HEK293 (cell line): ENCODE results near the gene HGD.

ENCODE experiments used
- GFI1B ChIP-seq: fragments of 450-650 bp; formaldehyde crosslinking; IDR thresholded peaks from 2 replicates; pipeline ENCODE4 v1.5.1; 2016; ENCODE audit warnings: missing biosample characterization, missing genetic modification characterization
- GLI4 ChIP-seq: fragments of 450-650 bp; formaldehyde crosslinking; IDR thresholded peaks from 2 replicates; pipeline ENCODE4 v1.5.1; 2016; ENCODE audit warnings: missing biosample characterization, missing genetic modification characterization
- ZEB2 ChIP-seq: fragments of 450-650 bp; formaldehyde crosslinking; IDR thresholded peaks from 2 replicates; pipeline ENCODE4 v1.5.1; 2016; ENCODE audit warnings: missing biosample characterization, missing genetic modification characterization
- ZNF585B ChIP-seq: fragments of 450-650 bp; formaldehyde crosslinking; IDR thresholded peaks from 2 replicates; pipeline ENCODE4 v1.5.1; 2016; ENCODE audit warnings: missing biosample characterization, missing genetic modification characterization
- TF ChIP-seq, protein P1 (sequence below): fragments of 450-650 bp; formaldehyde crosslinking; IDR thresholded peaks from 2 replicates; pipeline ENCODE4 v1.5.1; 2016; ENCODE audit warnings: missing biosample characterization, missing genetic modification characterization
- TF ChIP-seq, protein P2 (sequence below): fragments of 450-650 bp; IDR thresholded peaks from 2 replicates; pipeline ENCODE4 v1.5.1; 2018; ENCODE audit warnings: missing biosample characterization, missing genetic modification characterization
- TF ChIP-seq, protein P3 (sequence below): fragments of 450-650 bp; formaldehyde crosslinking; IDR thresholded peaks from 2 replicates; pipeline ENCODE4 v1.5.1; 2016; ENCODE audit warnings: missing biosample characterization, missing genetic modification characterization, low read depth

DNA sequence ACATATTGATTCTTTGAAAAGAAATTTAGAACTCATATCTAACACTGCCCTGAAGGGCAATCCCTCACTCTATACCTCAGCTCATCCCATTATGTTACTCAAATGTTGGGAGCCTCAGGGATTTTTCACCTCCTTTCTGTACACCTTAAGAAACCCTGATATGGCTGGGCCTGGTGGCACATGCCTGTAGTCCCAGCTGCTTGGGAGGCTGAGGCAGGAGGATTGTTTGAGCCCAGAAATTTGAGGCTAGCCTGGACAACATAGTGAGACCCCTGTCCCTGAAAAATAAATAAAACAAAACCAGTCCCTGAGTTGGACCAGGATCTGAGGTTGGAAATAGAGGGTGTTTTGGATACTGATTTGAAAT is 58.3 kb downstream of the HGD start:
- TF ChIP-seq, protein P1, sequence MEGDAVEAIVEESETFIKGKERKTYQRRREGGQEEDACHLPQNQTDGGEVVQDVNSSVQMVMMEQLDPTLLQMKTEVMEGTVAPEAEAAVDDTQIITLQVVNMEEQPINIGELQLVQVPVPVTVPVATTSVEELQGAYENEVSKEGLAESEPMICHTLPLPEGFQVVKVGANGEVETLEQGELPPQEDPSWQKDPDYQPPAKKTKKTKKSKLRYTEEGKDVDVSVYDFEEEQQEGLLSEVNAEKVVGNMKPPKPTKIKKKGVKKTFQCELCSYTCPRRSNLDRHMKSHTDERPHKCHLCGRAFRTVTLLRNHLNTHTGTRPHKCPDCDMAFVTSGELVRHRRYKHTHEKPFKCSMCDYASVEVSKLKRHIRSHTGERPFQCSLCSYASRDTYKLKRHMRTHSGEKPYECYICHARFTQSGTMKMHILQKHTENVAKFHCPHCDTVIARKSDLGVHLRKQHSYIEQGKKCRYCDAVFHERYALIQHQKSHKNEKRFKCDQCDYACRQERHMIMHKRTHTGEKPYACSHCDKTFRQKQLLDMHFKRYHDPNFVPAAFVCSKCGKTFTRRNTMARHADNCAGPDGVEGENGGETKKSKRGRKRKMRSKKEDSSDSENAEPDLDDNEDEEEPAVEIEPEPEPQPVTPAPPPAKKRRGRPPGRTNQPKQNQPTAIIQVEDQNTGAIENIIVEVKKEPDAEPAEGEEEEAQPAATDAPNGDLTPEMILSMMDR = no peak
- TF ChIP-seq, protein P2, sequence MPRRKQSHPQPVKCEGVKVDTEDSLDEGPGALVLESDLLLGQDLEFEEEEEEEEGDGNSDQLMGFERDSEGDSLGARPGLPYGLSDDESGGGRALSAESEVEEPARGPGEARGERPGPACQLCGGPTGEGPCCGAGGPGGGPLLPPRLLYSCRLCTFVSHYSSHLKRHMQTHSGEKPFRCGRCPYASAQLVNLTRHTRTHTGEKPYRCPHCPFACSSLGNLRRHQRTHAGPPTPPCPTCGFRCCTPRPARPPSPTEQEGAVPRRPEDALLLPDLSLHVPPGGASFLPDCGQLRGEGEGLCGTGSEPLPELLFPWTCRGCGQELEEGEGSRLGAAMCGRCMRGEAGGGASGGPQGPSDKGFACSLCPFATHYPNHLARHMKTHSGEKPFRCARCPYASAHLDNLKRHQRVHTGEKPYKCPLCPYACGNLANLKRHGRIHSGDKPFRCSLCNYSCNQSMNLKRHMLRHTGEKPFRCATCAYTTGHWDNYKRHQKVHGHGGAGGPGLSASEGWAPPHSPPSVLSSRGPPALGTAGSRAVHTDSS (tag by site-specific recombination) = no peak
- no peak for TF ChIP-seq ZNF585B (tag by site-specific recombination)
- TF ChIP-seq ZEB2 (tag by site-specific recombination) = no peak
- no peak for TF ChIP-seq GFI1B (tag by site-specific recombination)
- TF ChIP-seq, protein P3, sequence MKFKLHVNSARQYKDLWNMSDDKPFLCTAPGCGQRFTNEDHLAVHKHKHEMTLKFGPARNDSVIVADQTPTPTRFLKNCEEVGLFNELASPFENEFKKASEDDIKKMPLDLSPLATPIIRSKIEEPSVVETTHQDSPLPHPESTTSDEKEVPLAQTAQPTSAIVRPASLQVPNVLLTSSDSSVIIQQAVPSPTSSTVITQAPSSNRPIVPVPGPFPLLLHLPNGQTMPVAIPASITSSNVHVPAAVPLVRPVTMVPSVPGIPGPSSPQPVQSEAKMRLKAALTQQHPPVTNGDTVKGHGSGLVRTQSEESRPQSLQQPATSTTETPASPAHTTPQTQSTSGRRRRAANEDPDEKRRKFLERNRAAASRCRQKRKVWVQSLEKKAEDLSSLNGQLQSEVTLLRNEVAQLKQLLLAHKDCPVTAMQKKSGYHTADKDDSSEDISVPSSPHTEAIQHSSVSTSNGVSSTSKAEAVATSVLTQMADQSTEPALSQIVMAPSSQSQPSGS (tag by site-specific recombination) = no peak
- TF ChIP-seq GLI4 (tag by site-specific recombination) = no peak
